IPS-15b (cell line): Measurements from ENCODE around the gene RNF114.

Experiments used
- H3K27me3 ChIP-seq: one replicate; pipeline ENCODE4 v1.6.1; 2013; ENCODE audit warnings: low read length; ENCODE audit not compliant: control insufficient read depth, insufficient read depth
- H3K36me3 ChIP-seq: one replicate; pipeline ENCODE4 v1.6.1; 2013; ENCODE audit warnings: low read length; ENCODE audit not compliant: control insufficient read depth, insufficient read depth
- H3K4me1 ChIP-seq: one replicate; pipeline ENCODE4 v1.6.1; 2013; ENCODE audit warnings: mild to moderate bottlenecking, low read length; ENCODE audit not compliant: control insufficient read depth, insufficient read depth
- H3K4me3 ChIP-seq: one replicate; pipeline ENCODE4 v1.5.1; 2013; ENCODE audit warnings: low read depth, low read length
- H3K9ac ChIP-seq: one replicate; pipeline ENCODE4 v1.6.1; 2013; ENCODE audit warnings: low read depth, mild to moderate bottlenecking, low read length
- H3K9me3 ChIP-seq: one replicate; pipeline ENCODE4 v1.6.1; 2013; ENCODE audit warnings: mild to moderate bottlenecking, low read length; ENCODE audit not compliant: control insufficient read depth, insufficient read depth

Gene RNF114

GRCh38 chr20:50001784-50002311, 65.7 kb downstream of the RNF114 start:
- Histone ChIP-seq H3K4me1 (no peaks in the 10 kb centered on the region), H3K9me3 (no peaks in the 10 kb centered on the region), H3K27me3 (no peaks in the 10 kb centered on the region), H3K36me3 (no peaks in the 10 kb centered on the region), H3K4me3 (no peak overlapping the region), H3K9ac (no peak overlapping the region)

DNA sequence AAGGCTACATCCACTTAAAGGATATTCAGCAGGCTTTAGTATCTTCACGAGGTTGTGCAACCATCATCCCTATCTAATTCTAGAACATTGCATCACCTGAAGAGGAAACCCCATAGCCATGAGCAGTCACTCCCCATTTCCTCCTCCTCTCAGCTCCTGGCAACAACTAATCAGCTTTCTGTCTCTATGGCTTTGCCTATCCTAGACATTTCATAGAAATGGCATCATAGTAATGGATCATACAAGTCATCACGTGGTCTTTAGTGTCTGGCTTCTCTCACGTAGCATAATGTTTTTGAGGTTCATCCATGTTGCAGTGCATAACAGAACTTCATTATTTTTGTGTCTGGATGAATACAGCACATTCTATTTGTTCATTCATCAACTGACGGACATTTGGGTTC, 67.1 kb downstream of the RNF114 start:
- H3K4me3 ChIP-seq, result no peak overlapping the region
- no peaks in the 10 kb centered on the region for H3K4me1 ChIP-seq
- H3K27me3 ChIP-seq, result peaks cover 3% of the 10 kb centered on the region
- H3K9me3 ChIP-seq, result no peaks in the 10 kb centered on the region
- no peaks in the 10 kb centered on the region for H3K36me3 ChIP-seq
- H3K9ac ChIP-seq, result no peak overlapping the region
